Right ventricle myocardium superior (tissue), 1 donor: ENCODE results near the gene SYCP2. TPM values are rescaled to one million over a fixed set of nuclear protein-coding genes. Genes with fewer than 3 reads are reported as not detected.
A peak's percentile ranks its signal among the peaks of the same experiment; 100 is the strongest.

Experiments used
- ATAC-seq: fragments of 200-7000 bp; cut with Tn5 transposase; one replicate; pipeline ENCODE4 v1.9.1; 2020; ENCODE audit warnings: mild to moderate bottlenecking; ENCODE audit not compliant: poor library complexity
- DNase-seq: peaks from one replicate; pipeline ENCODE4 v3.0.0-alpha.2; 2020
- intact Hi-C: fragments of 100-400 bp; cut with DNase I; formaldehyde crosslinking; loops from one replicate; pipeline ENCODE4 v1.11.2; 2022
- total RNA-seq: library from RNA; stranded (reverse); fragmentation: NEBNext Ultra II Directional; extraction: Animal tissue kit (Norgen Biotek cat#: 25700); gene quantifications from one replicate; pipeline ENCODE4 v1.2.1, GENCODE V29; 2021
- donor health status: DM: no; HTN: yes; CAD: no; lungs with severe emphysema.

The SYCP2 gene
- total RNA-seq, 1 donor from 2014 or later, result 0.94 TPM

DNA sequence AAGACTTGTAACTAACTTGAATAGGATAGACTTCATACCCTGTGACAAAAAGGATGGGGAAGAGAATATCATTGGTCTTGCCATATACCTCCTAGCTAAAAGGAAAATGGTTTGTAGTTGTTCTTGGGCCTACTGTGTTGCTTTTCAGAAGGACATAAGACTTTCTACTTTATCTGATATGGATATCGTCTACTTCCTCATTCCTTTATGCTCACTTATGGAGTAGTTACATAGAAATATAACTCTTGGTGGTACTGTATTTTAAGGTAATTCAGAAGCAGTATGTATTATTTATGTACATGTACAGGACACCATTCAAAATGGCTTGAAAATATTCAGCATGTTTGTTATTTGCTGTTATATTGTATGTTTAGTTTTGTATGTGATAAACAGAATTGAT lies 14.8 kb upstream of the SYCP2 start:
- ATAC-seq, result peak; percentile 9
- intact Hi-C loops, result loop anchor here (10.0 kb wide), 1 partner anchor 87 kb away; no protein-coding TSS in a partner anchor
- DNase-seq, result no peak

DNA sequence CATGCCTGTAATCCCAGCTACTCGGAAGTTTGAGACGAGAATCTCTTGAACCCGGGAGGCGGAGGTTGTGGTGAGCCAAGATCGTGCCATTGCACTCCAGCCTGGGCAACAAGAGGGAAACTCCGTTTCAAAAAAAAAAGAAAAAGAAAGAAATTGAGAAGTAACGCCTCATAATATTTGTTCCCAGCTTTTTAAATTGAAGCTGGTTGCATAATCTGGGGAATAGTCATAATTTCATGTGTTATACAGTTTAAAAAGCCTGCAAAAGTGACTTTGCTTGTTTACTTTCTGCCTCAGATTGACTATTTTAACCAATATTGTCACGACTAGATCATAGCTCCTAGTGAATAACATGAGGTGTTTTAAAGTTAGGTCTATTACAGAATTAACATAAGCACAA lies 13.9 kb upstream of the SYCP2 start:
- DNase-seq, result no peak
- no peak for ATAC-seq
- intact Hi-C loops, result loop anchor here (10.0 kb wide), 1 partner anchor 87 kb away; no protein-coding TSS in a partner anchor

DNA sequence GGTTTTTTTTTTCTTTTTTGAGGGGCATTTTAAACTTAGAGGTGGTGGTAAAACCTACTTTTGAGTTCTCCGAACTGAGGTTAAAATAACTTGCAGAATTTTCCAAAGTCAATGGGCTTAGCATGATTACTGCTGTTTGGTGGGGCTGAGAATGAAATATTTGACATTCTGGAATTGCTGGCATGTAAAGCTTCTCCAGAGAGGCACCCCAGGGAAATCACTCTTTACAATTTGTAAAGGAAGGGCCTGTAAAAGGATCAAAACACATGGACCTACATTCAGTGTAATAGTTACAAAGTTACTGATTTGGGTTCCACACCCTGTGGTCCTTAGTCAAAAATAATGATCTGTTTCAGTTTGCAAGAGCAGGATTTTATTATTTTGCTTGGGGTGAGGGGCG lies 12.3 kb upstream of the SYCP2 start:
- intact Hi-C loops, result loop anchor here (10.0 kb wide), 1 partner anchor 89 kb away; no protein-coding TSS in a partner anchor
- no peak for ATAC-seq
- no peak for DNase-seq

DNA sequence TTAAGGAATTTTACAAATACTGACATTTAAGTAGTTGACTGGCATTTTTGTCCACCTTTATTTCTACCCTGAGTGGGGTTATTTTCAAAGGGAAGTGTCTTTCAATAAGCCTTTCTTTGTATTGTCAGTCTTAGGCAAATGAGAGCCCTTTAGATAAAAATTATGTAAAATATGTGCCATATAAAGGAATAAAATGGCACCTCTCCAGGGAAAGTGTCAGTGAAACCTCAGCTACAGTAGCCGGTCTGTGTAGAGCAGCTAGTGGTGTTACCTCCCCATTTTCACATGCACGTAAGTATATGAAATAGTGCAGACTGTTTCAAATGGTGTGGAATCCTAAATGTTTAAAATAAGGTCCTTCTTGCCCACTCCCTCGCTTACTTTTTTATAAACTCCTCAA lies 11.7 kb upstream of the SYCP2 start:
- DNase-seq, result no peak
- intact Hi-C loops, result loop anchor here (10.0 kb wide), 1 partner anchor 90 kb away; no protein-coding TSS in a partner anchor
- no peak for ATAC-seq

DNA sequence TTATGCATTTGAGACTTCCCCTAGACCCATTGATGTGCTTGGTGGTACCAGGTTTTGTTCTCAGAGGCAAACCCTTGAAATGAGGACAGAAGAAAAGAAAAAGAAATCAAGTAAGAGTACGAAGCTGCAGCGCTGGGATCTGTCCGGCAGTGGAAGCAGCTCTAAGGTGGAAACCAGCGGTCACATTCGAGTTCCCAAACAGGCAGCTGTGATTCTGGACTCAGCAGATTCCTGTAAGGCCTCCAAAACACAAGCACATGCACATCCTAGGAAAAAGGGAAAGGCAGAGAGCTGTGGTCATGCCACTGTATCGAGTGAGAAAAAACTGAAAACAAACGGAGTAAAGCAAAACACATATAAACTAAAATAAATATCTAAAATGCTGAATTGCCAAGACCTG lies 11.3 kb upstream of the SYCP2 start:
- ATAC-seq, result no peak
- intact Hi-C loops, result loop anchor here (10.0 kb wide), 1 partner anchor 90 kb away; no protein-coding TSS in a partner anchor
- DNase-seq, result no peak

DNA sequence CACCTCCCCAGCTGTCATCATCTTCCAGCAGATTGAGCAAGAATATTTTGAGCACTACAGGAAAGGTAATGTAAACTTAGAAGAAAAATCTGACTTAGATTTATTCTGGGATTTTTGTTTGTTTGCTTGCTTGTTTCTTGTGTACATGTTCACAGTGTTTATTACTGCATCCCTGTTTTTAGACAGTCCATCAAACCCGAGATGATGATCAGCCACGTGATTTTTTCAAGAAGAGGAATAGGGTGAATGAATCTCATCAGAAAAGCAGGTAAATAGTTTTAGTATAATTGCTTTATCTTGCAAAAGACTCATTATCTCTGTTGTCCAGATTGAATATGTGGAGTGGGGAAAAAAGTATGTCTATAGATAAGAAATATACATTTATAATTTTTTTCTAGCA lies 8.8 kb upstream of the SYCP2 start:
- no peak for DNase-seq
- no peak for ATAC-seq
- intact Hi-C loops, result loop anchor here (10.0 kb wide), 1 partner anchor 93 kb away; no protein-coding TSS in a partner anchor

DNA sequence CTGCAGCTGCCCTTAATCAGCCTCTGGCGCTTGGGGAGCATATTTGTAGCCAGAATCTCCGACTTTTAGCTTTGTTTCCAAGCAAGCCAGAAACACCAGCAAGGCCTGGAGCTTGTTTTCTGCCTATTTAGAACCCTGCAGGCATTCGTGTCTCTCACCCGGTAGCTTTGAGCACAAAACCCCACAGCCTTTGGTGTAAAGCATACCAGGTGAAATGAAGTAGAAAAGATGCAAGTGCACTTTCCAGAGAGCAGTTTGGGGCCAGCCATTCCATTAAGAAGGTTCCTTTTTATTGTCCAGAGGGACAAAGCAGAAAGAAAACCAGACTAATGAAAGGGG lies 7.5 kb upstream of the SYCP2 start:
- ATAC-seq, result no peak
- no peak for DNase-seq
- intact Hi-C loops, result loop anchor here (10.0 kb wide), 1 partner anchor 94 kb away; no protein-coding TSS in a partner anchor

DNA sequence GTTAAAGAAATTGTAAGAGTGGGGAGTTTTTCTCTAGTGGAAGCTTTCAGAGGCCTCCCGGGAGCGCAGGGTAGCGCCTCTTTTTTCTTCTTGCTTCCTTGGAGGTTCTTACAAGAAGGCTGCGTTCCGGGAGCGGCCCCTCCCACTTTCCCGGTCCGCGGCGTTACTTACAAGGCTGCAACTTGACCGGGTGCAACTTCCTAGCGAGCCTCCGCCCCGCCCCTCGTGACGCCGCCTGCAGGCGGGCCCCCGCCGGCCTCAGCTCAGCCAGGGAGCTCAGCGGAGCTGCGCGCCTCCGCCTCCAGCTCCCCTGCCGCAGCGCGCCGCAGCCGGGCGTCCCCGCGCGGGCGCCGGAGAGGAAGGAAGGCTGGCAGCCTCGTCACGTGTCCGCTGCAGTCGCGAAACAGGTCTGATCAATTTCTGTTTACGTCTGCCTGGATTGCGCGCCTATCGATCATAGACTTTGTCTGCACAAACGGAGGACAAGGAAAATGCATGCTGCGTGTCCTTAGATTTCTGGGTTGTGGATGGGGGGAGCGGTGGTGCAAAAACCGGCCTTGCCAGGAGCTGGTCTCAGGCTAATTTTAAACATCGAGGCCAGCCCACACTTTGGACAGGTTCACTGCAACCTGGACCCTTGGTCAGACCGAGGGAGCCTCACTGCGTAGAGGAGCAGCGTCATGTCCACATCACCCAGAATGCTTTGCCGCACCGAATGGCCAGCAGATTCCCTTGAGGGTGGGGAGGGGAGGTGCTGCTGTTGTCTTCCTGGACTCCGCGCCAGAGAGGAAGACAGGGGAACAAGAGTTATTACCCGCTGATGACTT lies 6.9 kb upstream of the SYCP2 start, which contains the start of the genes FAM217B and PPP1R3D:
Gene FAM217B, plus strand, starts transcription at position 261 of the 827 bp plus-strand sequence. CDS start 3,555 bp downstream, outside the sequence.
Gene PPP1R3D, minus strand, starts transcription at position 177 of the 827 bp plus-strand sequence. CDS start 374 bp downstream, outside the sequence.
- DNase-seq (peak; percentile 99), ATAC-seq (peak; percentile 95)
- intact Hi-C loops, result loop anchor here (10.0 kb wide), 1 partner anchor 94 kb away; no protein-coding TSS in a partner anchor

DNA sequence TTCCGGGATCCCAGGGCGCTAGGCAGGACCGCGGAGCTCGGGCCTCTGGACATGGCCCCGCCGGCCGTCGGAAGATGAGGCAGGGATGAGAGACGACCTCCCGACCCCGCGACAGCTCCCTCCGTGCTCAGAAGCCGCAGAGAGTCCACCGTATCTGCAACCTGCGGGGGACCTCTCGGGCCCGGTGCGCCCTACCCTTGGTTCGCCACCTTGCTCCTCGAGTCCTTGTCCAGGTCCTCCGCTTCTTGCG lies 6.4 kb upstream of the SYCP2 start:
- ATAC-seq (peak; percentile 21), DNase-seq (peak; percentile 70)
- intact Hi-C loops, result loop anchor here (10.0 kb wide), 1 partner anchor 95 kb away; no protein-coding TSS in a partner anchor

DNA sequence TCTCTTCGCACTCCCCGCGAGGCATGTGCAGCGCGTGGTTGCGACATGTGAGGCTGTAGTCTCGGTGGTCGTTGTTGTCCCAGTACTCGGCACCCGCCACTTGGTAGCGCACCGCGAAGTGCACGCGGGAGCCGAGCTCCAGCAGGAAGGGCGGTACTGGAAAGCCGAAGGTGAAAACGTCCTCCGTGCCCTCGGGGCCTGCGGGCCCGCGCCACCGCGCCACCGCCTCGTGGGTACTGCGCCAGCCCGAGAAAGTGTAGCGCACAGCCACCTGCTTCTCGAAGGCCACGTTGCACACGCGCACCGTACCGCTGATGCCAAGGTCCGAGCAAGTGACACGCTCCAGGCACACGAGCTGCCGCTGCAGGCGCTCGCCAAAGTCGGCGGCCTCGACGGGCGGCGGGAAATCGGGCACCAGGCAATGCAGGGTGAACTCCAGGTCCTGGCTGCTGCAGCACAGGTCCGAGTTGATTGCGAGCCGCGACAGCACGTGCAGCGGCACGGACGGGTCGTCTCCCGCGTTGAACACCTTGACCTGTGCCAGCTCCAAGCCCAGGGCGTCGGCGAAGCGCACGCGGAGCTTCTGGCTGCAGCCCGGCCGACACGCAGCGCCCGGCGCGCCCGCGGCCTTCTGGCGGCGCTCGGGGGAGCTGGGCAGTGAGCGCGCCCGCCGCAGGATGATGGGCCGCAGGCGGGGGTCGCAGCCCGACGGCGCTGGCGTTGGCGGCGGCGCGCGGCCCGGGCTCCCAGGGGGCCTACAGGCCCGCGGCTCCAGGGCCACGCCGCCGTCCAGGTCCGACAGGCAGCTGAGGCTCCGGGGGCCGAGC lies 5.8 kb upstream of the SYCP2 start:
- intact Hi-C loops, result no loop called here
- ATAC-seq, result no peak
- peak; percentile 55 for DNase-seq

DNA sequence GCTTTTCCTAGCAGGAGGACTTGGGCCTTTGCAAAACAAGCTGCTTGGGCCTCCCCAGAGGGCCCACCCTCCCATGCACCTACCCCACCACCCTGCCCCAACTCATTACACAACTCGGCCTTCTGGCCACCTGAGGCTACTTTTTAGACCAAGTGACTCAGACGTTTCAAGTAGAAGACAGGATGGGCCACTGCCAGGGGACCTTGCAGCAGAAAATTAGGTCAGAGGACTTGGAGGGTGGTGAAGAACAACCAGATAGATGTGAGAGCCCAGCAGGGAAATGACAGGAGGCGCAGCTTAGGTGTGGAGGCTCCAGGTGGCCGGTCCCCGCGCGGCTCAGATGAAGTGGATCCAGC lies 5.2 kb upstream of the SYCP2 start:
- ATAC-seq, result no peak
- DNase-seq, result peak; percentile 56

DNA sequence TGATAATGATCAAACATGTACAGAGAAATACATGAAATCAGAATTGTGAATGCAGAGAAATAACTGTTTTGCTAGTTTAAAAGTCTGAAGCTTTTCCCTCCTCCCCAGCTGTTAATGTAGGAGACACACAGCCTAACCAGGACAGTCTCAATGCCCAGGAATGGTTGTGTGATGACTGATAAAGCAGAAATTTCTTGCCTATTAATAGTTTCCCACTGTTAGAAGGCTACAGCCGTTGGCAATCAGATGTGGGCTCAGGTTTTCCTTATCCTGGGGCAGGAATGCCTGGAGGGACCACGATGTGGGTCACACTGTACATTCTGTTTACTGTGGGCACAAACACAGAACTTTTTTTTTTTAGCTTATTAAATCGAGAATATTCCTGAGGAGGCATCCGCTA lies 4.8 kb upstream of the SYCP2 start:
- ATAC-seq (peak; percentile 7), DNase-seq (no peak)
- intact Hi-C loops, result no loop called here

More for the DNA sequence above, 5.2 kb upstream of the SYCP2 start:
- intact Hi-C loops, result no loop called here

DNA sequence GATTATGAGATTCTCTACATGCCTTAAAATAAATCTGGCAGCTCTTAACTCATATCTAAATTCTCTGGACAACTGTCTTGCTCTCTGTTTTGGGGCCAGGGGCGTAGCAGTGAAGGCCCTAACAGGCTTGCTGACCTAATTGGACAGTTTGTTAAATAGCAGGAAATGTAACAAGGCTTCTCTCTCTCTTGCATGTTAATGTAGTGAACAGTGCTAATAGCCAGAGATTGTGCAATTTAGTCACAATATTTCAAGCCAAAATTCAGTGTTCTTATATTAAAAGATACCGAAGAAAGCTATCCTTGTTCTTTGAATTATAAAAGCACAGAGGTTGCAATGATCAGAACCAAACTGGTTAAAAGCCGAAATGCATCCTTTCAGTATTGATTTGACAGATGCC lies 3.7 kb upstream of the SYCP2 start:
- intact Hi-C loops, result no loop called here
- DNase-seq, result no peak
- no peak for ATAC-seq

DNA sequence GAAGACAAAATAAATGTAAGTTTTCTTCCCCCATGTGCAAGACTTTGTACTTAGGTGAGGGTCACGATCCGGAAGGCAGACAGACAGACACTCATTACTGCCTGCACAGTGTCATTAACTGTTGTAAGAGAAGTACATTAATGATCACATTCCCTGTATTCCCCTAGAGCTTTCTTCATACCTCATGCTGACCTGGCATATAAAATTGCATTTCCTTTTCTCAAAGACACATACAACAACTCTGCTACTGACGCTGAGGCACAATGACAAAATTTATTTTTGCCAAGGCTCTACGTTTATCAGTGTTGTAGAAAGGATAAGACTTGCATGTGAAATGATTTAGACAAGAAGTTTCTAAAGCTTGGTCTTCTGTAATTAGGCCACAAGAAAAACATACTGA lies 3.0 kb upstream of the SYCP2 start:
- ATAC-seq, result no peak
- intact Hi-C loops, result no loop called here
- no peak for DNase-seq

DNA sequence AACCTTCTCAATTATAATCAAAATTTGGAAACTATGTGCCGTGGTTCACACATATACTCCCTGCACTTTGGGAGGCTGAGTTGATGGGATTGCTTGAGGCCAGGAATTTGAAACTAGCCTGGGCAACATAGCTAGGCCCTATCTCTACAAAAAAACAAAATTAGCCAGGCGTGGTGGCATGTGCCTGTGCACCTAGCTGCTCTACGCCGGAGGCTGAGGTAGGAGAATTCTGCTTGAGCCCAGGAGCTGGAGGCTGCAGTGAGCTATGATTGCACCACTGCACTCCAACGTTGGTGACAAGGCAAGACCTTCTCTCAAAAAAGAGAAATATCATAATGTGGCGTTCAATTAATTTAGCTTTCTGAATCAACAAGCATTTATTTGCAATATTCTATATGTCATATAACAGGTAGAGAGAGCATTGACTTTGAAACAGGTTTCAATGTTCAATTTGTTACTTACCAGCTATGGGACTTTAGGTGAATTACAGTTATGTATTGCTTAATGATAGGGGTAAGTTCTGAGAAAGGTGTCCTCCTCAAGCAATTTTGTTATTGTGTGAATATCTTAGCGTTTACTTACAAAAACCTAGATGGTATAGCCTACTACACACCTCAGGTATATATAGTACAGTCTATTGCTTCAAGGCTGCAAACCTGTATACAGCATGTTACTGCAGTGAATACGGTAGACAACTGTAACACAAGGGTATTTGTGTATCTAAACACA lies 2.2 kb upstream of the SYCP2 start:
- intact Hi-C loops, result no loop called here
- DNase-seq, result no peak
- no peak for ATAC-seq

DNA sequence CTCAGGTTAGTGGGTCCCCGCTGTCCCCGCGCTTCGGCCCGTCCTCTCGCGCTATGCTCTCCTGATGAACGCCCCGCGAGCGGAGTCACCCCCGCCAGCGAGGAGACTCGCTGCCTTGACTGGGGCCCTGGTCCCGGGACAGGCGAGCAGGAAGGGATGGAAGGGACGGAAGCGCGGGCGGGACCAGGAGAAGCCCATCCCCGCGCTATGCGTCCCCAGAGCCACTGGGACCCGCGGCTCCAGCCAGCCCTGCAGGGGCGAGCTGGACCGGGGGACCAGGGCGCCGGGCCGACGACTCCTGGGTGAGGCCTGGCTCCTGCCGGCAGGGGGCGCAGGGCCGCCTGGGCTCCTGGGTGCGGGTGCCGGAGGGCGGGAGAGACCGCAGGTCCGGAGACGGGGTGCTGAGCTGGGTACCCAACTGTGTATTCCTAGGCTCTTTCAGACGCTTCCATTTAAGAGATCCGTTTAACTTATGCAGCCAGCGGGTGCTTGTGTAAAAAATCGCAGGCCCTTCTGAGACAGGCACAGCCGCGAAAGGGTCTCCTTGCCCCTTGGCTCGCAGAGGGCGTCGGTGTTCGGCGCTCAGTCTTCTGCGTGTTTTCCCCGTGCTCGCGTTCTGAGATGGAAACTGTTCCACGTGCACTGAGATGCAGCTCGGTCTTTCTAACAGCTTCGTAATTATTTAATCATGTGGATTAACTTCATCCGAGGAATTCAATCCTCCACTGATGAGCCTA lies 580 bp upstream of the SYCP2 start:
- DNase-seq, result peak; percentile 90
- ATAC-seq, result peak; percentile 91
- intact Hi-C loops, result no loop called here

DNA sequence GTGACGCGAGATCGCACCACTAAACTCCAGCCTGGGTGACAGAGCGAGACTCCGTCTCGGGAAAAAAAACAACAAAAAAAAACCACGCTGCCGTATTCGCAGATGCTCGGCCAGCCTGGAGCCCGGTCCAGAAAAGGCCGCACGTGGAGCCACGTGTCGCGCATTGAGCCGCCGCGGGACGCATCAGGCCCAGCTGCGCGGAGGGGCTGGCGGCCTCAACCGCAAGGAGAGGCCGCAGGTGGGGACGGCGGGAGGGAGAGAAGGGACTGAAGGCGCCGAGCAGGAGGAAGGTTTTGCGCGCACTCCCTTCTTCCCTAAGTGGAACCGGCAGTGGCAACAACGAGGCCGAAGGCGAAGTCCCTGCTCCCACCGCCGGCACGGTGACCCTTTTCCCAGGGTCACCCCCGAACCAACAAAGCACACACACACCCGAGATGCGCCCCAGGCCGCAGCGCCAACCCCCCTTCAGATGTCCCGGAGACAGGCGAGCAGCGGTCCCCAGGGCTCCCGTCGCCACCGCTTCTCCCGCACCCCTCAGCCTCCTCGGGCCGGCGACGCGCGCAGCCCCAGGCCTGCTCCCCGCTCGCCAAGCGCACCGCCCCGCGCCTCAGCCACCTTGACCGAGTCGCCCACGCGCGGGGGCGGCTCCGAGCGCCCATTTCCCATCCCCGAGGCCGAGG lies 681 bp downstream of the SYCP2 start:
- ATAC-seq (no peak), DNase-seq (peak; percentile 46)
- intact Hi-C loops, result no loop called here
